Putamen (tissue), 1 donor: ENCODE measurements around the gene KLK15.
A peak's percentile ranks its signal among the peaks of the same experiment; 100 is the strongest.
"Not testable (repeated sequence)": the region's sequence is repeated elsewhere in the genome, so short reads cannot be mapped to it uniquely, and the experiment has no call there.

Experiments used
- DNase-seq: peaks from one replicate; pipeline ENCODE4 v3.0.0-alpha.2; 2016; ENCODE audit warnings: low spot score

KLK15 gene

DNA sequence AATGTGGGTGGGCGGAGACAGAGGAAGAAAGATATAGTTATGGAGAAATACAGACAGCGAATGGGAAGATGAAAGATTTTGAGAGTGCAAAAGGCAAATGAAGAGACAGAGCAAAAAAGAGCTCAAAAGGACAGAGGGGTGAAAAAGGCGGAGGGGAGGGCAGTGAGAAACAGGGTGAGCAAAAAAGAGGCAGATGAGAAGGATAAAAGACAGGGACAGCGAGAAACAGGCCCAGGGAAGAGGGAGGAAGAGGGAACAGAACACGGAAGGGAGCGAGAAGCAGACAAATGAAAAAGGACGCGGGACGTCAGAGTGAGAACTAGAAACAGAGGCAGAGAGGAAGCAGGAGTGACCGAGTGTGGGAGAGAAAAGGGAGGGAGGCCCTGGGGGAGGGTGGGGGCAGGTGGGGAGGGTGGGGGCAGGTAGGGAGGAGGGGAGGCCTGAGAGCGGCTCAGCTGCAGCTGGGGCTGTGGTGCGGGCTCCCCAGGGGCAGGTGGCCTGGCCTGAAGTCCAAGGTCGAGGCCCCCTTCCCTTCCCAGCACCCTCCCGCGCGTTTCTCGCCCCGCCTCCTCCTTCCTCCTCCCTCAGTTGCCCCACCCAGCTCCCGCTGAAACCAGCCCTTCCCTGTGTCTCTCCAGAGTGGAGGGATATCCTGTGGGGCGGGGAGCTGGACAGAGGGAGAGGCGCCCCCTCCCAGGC, 12.7 kb downstream of the KLK15 start:
- no peak for DNase-seq

GRCh38 chr19:50820086-50820485, 13.3 kb downstream of the KLK15 start:
- DNase-seq: no peak

DNA sequence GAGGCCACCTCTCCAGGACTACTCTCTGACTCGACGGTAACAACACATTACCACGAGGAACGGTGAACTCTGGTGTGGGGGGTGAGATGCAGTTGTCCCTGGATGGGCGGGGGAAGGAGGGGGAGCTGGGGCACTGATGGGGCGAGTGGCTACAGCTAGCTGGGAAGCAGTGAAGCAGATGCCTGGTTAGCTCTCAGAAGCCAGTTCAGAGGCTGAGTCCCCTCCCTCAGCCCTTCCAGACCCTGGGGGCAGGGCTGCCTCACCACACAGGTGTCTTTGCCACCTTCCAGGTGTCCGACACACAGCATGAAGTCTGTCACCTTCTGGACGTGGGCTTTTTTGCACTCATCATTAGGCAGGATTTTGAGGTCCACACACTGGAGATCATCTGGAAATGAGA, 13.7 kb downstream of the KLK15 start:
- DNase-seq: no peak

DNA sequence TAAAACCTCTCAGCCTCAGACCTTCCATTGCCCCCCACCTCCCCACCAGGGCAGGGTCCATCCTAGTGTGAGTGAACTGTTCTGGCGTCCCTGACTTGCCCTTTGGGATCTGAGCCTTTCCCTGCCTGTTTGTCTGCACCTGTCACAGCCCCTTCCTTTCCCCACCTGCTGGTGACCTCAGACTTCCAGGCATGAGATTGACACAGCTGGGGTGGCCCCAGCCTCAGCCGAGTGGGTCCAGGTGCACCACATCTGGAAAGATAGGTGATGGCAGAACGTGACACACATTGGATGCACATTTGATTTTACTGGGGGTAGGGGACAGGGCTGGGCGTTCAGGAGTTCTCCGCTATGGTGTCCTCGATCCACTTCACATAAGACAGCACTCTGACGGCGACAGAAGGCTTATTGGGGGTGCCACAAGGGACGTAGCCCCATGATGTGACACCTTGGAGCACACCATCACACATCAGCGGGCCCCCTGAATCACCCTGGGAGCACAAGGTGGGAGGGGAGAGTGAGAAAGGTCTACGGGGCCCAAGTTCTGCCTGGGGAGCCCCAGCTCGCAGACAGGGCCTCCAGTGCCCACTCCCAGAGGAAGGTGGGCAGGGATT, 14.4 kb downstream of the KLK15 start:
- no peak for DNase-seq

DNA sequence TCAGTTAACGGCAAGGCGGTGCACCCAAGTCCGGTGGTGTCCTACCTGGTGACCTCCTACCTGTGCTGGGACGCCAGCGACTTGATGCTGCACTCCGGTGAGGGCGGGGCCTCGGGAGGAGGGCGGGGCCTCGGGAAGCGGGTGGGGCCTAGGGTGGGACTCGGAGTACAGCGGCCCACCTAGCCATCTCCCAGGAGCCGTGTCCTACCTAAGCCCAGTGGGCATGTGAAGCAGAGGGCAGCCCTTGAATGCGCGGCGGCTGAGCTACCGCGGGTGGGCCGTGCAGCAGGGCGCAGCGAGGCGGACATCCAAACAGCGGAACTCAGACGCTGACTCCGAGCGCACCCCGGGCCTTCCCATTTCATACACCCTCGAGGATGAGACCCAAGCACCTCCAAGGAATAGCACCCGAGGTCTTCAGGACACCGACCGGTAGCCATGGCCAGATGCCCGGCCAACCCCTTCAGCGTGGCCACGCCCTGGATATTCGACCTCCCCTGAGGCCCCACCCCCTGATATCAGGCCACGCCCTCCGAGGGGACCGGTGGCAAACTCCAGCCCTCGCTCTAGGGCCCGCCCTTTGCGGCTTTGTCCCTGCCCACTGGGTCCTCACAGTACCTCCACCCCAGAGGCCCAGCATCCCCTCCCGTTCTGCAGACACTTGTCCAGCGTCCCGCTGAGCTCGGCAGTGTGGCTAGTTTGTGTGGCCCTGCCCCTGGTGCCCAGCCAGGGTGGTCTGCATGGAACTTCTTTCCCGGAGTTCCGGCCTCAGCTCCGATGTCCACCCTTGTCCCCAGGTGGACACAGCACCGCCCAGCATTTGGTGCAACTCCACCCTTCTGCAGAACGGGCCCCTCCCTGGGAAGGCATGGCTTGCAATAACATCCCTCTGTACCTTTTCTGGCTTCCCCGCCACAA, 15.2 kb downstream of the KLK15 start:
- DNase-seq: no peak

DNA sequence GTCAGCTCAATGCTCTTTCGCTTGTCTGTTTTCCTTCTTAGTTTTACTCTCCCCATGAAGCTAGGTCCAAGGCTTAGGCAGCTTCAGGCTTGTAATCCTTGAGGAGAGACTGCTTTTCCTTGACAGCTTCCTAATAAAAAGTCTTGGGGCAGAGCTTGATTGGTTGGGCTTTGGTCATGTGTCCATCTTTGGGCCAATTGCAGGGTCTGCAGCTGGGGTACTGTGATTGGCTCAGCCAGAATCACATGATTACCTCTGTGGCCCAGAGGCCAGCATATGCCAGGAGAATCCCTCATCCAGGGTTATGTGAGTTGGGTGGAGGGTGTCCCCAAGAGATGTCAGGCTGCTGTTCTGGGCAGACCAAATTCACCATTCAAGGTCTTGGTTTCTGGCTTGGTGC, 17.9 kb downstream of the KLK15 start:
- DNase-seq: no peak

DNA sequence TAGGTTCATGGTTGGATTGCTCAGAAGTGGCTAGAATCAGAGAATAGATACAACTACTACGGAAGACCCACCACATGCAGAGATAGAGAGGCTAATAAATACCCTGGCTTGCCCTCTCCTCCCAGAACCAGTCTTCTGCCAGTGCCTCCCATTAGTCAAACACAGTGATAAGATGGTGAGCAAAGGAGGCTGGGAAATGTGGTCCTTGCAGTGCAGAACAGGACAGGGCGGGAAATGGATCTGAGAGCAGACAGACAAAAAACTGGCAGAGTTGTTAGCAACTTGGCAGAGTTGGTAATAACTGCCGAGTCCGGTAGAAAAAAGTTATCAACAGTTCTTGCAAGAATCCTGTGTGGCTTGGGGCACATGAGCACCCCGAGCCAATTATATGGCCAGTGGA, 18.5 kb downstream of the KLK15 start:
- no peak for DNase-seq

GRCh38 chr19:50812474-50812873, 20.9 kb downstream of the KLK15 start:
- no peak for DNase-seq

DNA sequence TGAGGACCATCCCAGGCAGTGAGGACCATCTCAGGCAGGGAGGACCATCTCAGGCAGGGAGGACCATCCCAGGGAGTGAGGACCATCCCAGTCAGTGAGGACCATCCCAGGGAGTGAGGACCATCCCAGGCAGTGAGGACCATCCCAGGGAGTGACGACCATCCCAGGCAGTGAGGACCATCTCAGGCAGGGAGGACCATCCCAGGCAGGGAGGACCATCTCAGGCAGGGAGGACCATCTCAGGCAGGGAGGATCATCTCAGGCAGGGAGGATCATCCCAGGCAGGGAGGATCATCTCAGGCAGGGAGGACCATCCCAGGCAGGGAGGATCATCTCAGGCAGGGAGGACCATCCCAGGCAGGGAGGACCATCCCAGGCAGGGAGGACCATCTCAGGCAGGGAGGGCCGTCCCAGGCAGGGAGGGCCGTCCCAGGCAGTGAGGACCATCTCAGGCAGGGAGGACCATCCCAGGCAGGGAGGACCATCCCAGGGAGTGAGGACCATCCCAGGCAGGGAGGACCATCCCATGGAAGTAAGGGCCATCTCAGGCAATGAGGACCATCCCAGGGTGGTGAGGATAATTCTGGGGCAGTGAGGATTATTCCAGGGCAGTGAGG, 21.6 kb downstream of the KLK15 start:
- DNase-seq: not testable (repeated sequence)

- DNase-seq: no peak
Observed at GRCh38 chr19:50808856-50809255, 24.5 kb downstream of the KLK15 start.

- DNase-seq: peak; percentile 98
Observed at GRCh38 chr19:50804420-50805272, 28.7 kb downstream of the KLK15 start.

DNA sequence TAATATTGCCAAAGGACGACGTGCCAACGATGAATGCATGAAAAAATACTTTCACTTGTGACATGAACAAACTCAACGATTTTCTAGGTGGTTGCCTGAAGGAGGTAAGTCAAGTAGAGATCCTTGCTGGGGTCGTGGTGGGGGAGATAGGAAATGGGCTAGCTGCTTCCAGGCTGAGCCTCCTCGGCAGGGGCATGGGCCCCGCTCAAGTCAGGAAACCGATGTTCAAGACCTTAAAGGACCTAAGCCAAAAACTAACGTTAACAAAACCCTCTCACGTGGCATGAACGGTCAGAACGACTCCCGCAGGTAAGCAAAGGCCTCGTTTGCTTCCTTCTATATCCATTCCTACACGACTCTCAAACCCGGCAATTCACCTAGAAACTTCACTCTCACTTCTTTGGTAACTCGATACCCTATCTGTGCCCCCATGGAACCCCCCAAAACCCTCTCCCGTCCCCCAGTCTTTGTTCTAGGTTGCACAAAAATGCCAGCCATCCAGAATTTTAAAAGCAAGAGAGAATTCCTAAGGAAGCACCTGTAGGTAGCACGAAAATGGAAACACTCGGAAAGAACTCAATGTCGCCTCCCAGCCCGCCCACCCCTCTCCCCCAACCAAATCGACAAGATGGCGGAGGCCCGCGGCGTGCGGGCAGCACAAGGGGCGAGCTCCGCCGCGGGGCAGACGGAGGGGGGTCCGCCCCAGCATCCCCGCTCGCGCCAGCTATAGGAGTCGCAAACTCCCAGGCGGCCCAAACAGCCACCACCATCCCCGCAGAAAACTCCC, 29.5 kb downstream of the KLK15 start:
- DNase-seq: no peak

- DNase-seq: no peak
Observed at GRCh38 chr19:50801107-50801506, 32.3 kb downstream of the KLK15 start.

GRCh38 chr19:50799547-50799851, 33.9 kb downstream of the KLK15 start:
- no peak for DNase-seq

DNA sequence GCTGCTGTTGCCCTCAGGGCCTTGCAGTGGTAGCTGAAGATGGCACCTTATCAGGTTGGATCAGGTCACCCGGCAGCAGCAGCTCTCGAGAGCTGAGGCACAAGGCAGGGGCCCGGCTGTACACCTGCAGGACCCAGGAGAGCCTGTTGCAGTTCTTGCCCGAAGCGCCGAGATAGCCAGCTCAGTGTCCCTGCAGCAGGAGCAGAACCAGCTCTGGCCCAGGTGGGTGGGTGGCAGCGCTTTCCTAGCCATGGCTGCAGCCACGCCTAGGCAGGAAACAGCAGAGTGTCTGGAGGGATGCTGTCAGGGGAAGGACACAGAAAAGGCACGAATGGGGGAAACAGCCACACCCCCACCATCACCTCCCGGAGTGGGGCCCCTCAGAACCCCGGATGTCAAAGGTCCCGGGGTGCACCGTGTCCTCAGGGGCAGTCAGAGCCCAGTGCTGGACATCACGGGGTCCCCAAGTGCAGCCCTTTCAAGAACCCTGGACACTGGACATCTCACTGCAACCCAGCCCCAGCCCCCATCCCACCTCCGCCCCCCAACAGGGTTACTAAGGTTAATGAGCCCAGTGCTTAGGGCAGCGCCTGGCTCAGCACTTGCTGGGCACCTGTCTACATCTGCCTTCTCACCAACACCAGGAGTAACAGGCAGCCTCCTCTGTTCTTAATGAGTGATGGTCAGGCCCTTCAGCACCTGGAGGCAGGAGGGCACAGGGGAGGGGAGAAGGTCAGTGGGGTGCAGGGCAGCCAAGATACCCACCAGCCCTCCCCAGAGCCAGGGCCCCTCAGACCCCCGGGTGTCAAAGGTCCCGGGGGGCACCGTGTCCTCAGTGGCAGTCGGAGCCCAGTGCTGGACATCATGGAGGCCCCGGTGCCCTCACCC, 34.5 kb downstream of the KLK15 start:
- no peak for DNase-seq

DNA sequence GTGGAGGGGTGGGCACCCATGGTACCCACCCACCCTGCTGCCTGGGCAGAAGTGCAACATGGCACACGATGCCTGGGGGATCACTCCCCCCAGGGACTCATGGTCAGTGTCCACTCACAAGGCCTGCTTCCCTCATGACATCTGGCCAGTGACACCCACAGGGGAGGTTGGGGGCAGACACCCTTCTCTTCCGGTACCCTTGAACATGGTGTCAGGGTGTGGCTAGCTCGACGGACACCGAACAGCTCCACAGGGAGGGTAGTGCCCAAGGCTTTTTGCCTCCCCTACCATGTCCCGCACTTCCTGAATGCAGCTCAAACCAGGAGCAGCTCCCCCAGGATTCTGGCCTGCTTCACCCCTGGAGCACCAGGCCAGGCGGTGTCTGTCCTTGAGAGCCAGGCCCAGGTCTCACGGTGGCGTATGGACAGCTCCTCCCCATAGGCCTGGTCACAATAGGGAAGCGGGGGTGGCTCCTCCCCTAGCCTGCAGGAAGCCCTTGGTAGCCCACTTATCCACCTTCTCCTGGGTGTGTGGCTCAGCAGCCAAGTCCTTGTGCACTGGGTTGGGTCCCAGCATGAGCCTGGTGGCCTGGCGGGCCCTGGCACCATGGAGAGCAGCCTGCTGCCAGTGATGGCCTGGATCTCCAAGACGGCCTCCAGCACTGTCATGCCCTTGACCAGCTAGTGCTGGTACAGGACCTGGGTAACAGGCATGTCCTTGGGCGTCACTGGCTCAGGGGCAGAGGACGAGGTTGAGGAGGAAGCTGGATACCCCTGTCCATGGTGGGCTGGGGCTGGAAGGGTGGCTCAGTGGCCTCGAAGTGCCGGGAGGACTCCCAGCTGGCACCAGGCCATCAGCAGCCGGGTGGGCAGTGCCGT, 35.4 kb downstream of the KLK15 start:
- DNase-seq: no peak

GRCh38 chr19:50797429-50797780, 36.0 kb downstream of the KLK15 start:
- no peak for DNase-seq

GRCh38 chr19:50796634-50797428, 36.5 kb downstream of the KLK15 start:
- DNase-seq: no peak
